RWPE1 (cell line): ENCODE data around the gene LMF1.

Source experiments
- CTCF ChIA-PET: fragments of 350-600 bp; sonication (Branson Sonifier 250); formaldehyde crosslinking; extraction: SDS; loops from one replicate; lab custom pipeline; 2021; lab: Yijun Ruan, JAX
- POLR2A ChIA-PET: fragments of 400-600 bp; formaldehyde crosslinking; extraction: SDS; loops from one replicate; lab custom pipeline; 2020; ENCODE audit warnings: antibody characterized with exemption; ENCODE audit not compliant: low non-redundant PET; lab: Yijun Ruan, JAX
- DNase-seq: peaks from one replicate; pipeline ENCODE4 v3.0.0; 2012; ENCODE audit warnings: low spot score
- H3K27ac ChIP-seq: fragments of 450-650 bp; 2 replicates; pipeline ENCODE4 v1.5.1; 2017
- CTCF ChIP-seq: fragments of 450-650 bp; conservative IDR thresholded peaks from 2 replicates; pipeline ENCODE4 v1.5.1; 2017; ENCODE audit warnings: low read depth, mild to moderate bottlenecking

Gene LMF1

DNA sequence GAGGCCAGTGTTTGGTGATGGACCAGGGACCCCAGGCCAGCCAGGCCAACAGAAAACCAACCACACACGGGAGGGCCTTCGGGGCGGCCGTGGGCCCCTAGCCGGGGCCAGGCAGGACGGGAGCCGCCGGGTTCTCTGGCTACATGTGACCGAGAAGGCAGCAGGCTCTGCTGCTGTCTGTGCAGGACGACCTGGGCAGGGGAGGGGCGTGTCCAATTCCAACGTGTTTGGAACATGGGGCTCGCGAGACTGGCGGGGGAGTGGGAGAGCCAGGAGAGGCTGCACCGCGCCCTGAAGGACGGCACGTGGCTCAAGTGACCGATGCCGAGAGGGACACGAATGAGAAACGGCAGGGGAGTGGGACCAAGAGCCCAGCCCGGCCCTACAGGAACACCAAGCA, 75.4 kb downstream of the LMF1 start:
- ChIA-PET POLR2A (no interaction called here), CTCF (no interaction called here)
- no peak overlapping the region for H3K27ac ChIP-seq
- no peak for TF ChIP-seq CTCF
- no peak for DNase-seq

GRCh38 chr16:894841-895240, 75.9 kb downstream of the LMF1 start:
- H3K27ac ChIP-seq = no peak overlapping the region
- ChIA-PET CTCF (no interaction called here), POLR2A (no interaction called here)
- TF ChIP-seq CTCF = no peak
- DNase-seq = no peak

GRCh38 chr16:894136-894535, 76.6 kb downstream of the LMF1 start:
- ChIA-PET CTCF (no interaction called here), POLR2A (no interaction called here)
- DNase-seq = no peak
- TF ChIP-seq CTCF = no peak
- H3K27ac ChIP-seq = no peak overlapping the region

DNA sequence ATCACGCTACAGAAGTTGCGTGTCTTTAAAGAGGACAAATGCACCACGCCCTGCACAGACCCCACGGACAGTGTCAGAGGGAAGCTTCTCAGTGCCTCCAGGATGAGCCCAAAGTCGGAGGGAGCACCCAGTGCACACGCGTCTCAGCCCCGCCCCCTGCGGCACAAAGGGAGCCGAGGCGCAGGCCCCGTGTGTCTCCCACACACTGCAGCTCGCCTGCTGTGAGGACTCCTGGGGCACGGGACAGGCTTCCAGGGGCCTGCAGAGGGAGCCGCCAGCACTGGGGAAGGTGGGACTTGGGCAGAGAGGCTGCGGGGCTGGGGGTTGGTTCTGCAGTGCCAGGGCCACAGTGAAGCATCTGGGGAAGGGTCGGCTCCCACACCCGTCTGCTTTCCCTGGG, 77.4 kb downstream of the LMF1 start:
- DNase-seq = no peak
- ChIA-PET POLR2A (no interaction called here), CTCF (interaction anchor here (0.8 kb wide), 1 partner anchor 27 kb away, joined by 4 read pairs; no protein-coding TSS in a partner anchor)
- TF ChIP-seq CTCF = no peak
- no peak overlapping the region for H3K27ac ChIP-seq

GRCh38 chr16:892536-893255, 78.1 kb downstream of the LMF1 start:
- TF ChIP-seq CTCF = no peak
- ChIA-PET CTCF (interaction anchor here (0.8 kb wide), 1 partner anchor 27 kb away, joined by 4 read pairs; no protein-coding TSS in a partner anchor), POLR2A (no interaction called here)
- no peak overlapping the region for H3K27ac ChIP-seq
- DNase-seq = no peak

- ChIA-PET CTCF (no interaction called here), POLR2A (no interaction called here)
- DNase-seq = no peak
- H3K27ac ChIP-seq = no peak overlapping the region
- TF ChIP-seq CTCF = no peak
Observed at GRCh38 chr16:892006-892405, 78.8 kb downstream of the LMF1 start.
